Regular cardiac myocyte (primary cell): Measurements from ENCODE around the gene SMIM3. TPM values are rescaled to one million over a fixed set of nuclear protein-coding genes. Genes with fewer than 3 reads are reported as not detected.

Experiments used
- total RNA-seq: library from RNA; depleted of rRNA; stranded (reverse); fragments of >200 nt; gene quantifications from 2 replicates; pipeline ENCODE4 v1.2.3, GENCODE V29; 2014

Gene SMIM3
- total RNA-seq: 123 and 182 TPM in 2 replicates

GRCh38 chr5:150778517-150779396 lies at the start of gene SMIM3:
Gene SMIM3 (plus strand): TSS chr5:150778757. CDS start chr5:150795441, 16,684 bp downstream.

GRCh38 chr5:150758531-150759333 lies 19.8 kb upstream of the SMIM3 start, which contains the start of gene DCTN4:
Gene DCTN4 (minus strand): TSS chr5:150759017. CDS start chr5:150758993, 24 bp downstream.

GRCh38 chr5:150846308-150846653 lies 67.7 kb downstream of the SMIM3 start, which contains the start of gene IRGM:
Gene IRGM (plus strand): TSS chr5:150846521. CDS start chr5:150848124, 1,603 bp downstream.

Other genes starting within 250 kb of the SMIM3 start
- gene SYNPO, start 138.1 kb upstream of the SMIM3 start, total RNA-seq: 7.3 and 8.2 TPM in 2 replicates
- gene MYOZ3, start 117.5 kb upstream of the SMIM3 start, total RNA-seq: 0.38 and 0.85 TPM in 2 replicates
- 22.6 and 25.5 TPM in 2 replicates for gene RBM22, start 77.7 kb upstream of the SMIM3 start, total RNA-seq
- 52.5 and 72.4 TPM in 2 replicates for gene DCTN4, start 19.7 kb upstream of the SMIM3 start, total RNA-seq
- gene IRGM, start 67.8 kb downstream of the SMIM3 start, total RNA-seq: not detected in 2 replicates
- 3.9 and 5.6 TPM in 2 replicates for gene ZNF300, start 126.2 kb downstream of the SMIM3 start, total RNA-seq
- gene GPX3, start 241.8 kb downstream of the SMIM3 start, total RNA-seq: 10.5 and 18.6 TPM in 2 replicates